Epithelial cell of esophagus (primary cell): ENCODE data around the gene SIGLEC9.

Source experiments
- DNase-seq: peaks from one replicate; pipeline ENCODE4 v3.0.0; 2010; ENCODE audit warnings: low read depth
- H3K4me3 ChIP-seq: 2 replicates; pipeline ENCODE4 v1.5.1; 2011; ENCODE audit warnings: mild to moderate bottlenecking, low read length, control low read depth
- TF ChIP-seq, protein P1 (sequence below): IDR thresholded peaks from 2 replicates; pipeline ENCODE4 v1.5.1; 2011; ENCODE audit warnings: low read depth, mild to moderate bottlenecking, low read length, control low read depth, inconsistent platforms; ENCODE audit not compliant: insufficient read depth; ENCODE audit errors: missing control alignments

SIGLEC9 gene

GRCh38 chr19:51128227-51128626, 3.5 kb downstream of the SIGLEC9 start:
- DNase-seq = no peak
- H3K4me3 ChIP-seq = no peak overlapping the region
- TF ChIP-seq, protein P1, sequence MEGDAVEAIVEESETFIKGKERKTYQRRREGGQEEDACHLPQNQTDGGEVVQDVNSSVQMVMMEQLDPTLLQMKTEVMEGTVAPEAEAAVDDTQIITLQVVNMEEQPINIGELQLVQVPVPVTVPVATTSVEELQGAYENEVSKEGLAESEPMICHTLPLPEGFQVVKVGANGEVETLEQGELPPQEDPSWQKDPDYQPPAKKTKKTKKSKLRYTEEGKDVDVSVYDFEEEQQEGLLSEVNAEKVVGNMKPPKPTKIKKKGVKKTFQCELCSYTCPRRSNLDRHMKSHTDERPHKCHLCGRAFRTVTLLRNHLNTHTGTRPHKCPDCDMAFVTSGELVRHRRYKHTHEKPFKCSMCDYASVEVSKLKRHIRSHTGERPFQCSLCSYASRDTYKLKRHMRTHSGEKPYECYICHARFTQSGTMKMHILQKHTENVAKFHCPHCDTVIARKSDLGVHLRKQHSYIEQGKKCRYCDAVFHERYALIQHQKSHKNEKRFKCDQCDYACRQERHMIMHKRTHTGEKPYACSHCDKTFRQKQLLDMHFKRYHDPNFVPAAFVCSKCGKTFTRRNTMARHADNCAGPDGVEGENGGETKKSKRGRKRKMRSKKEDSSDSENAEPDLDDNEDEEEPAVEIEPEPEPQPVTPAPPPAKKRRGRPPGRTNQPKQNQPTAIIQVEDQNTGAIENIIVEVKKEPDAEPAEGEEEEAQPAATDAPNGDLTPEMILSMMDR = no peak

GRCh38 chr19:51129716-51130115, 5.0 kb downstream of the SIGLEC9 start:
- H3K4me3 ChIP-seq = no peak overlapping the region
- TF ChIP-seq, protein P1 = no peak
- no peak for DNase-seq

DNA sequence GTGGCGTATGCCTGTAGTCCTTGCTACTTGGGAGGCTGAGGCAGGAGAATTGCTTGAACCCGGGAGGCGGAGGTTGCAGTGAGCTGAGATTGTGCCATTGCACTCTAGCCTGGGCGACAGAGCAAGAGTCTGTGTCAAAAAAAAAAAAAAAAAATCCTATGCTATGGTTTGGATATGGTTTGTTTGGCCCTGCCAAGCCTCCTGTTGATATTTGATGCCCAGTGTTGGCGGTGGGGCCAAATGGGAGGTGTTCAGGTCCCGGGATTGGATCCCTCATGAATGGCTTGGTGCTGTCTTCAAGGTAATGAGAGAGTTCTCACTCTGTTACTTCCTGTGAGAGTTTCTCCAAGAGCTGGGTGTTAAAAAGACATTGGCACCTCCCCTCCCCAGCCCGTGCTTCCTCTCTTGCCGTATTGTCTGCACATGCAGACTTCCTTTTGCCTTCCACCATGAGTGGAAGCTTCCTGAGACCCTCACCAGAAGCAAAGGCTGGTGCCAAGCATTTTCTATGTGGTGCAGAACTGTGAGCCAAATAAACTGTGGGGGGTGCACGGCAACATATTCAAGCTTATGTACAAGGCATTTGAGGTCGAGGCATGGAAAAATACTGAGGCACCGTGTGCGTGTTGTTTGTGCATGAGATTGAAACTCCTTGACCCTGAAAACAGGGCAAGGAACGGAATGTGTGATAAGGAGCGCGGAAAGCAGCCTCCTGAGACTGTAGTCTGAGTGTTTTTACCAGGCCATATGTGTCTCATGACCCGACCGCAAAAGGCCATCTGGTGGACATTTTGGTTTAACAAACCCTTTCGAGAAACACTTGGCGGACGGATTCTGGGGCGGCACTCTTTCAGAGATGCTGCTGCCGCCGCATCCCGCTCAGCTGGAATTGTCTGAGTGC, 7.3 kb downstream of the SIGLEC9 start:
- TF ChIP-seq, protein P1 = no peak
- DNase-seq = no peak
- no peak overlapping the region for H3K4me3 ChIP-seq

- TF ChIP-seq, protein P1 = no peak
- no peak overlapping the region for H3K4me3 ChIP-seq
- DNase-seq = no peak
These were observed 10.3 kb downstream of the SIGLEC9 start for GRCh38 chr19:51135004-51135403.

DNA sequence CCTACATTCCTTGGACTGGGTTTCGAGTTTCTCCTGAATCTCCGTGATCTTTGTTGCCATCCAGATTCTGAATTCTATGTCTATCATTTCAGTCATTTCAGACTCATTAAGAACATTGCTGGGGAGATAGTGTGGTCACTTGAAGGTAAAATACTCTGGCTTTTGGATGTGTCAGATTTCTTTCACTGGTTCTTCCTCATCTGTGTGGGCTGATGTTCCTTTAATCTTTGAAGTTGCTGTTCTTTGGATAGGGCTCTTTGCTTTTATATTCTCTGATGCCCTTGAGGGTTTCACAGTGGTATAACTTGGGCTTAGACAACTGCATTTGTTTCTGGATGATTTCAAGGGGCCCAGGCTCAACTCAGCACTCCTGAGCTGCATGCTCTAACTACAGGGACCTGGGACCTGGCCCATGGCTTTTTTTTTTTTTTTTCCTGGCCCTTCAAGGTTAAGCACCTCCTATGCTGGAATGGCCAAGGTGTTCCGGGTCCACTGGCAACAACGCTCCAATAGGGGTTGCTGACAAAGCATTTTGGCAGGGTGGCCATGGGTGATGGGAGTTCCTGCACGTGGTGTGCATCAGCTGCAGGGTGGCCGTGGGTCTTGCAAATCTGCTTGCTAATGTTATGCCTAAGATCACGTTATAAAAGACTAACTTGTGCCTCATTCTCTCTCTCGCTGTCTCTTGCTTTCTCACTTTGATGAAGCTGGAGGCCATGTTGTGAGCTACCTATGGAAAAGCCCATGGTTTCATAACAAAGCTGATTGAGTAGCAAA, 11.5 kb downstream of the SIGLEC9 start:
- no peak overlapping the region for H3K4me3 ChIP-seq
- DNase-seq = no peak
- TF ChIP-seq, protein P1 = no peak

GRCh38 chr19:51136851-51137551, 12.3 kb downstream of the SIGLEC9 start:
- DNase-seq = no peak
- H3K4me3 ChIP-seq = no peak overlapping the region
- TF ChIP-seq, protein P1 = no peak
